HEK293T (cell line): ENCODE measurements around the gene MAN1B1.

Experiments
- CTCF ChIA-PET: fragments of 350-600 bp; formaldehyde crosslinking; extraction: SDS; loops from one replicate; lab custom pipeline; 2021; ENCODE audit warnings: antibody characterized with exemption, inconsistent platforms; lab: Yijun Ruan, JAX
- POLR2A ChIA-PET: fragments of 350-600 bp; formaldehyde crosslinking; extraction: SDS; loops from one replicate; lab custom pipeline; 2020; ENCODE audit warnings: antibody characterized with exemption, inconsistent platforms; lab: Yijun Ruan, JAX
- DNase-seq: peaks from one replicate; pipeline ENCODE4 v3.0.0; 2012; ENCODE audit warnings: mixed read lengths; ENCODE audit errors: extremely low spot score
- ARNT ChIP-seq: fragments of 450-650 bp; IDR thresholded peaks from 2 replicates; pipeline ENCODE4 v1.6.1; 2017; ENCODE audit warnings: mild to moderate bottlenecking
- BHLHE40 ChIP-seq: fragments of 450-650 bp; IDR thresholded peaks from 2 replicates; pipeline ENCODE4 v1.6.1; 2016; ENCODE audit warnings: mild to moderate bottlenecking, moderate library complexity, borderline replicate concordance
- CTBP1 ChIP-seq: fragments of 450-650 bp; IDR thresholded peaks from 2 replicates; pipeline ENCODE4 v1.6.1; 2016; ENCODE audit warnings: borderline replicate concordance
- ELF4 ChIP-seq: fragments of 450-650 bp; IDR thresholded peaks from 2 replicates; pipeline ENCODE4 v1.6.1; 2017; ENCODE audit warnings: antibody characterized with exemption
- FOXA1 ChIP-seq: fragments of 450-650 bp; IDR thresholded peaks from 2 replicates; pipeline ENCODE4 v1.6.1; 2016; ENCODE audit warnings: mild to moderate bottlenecking
- FOXK2 ChIP-seq: fragments of 450-650 bp; IDR thresholded peaks from 2 replicates; pipeline ENCODE4 v1.6.1; 2016; ENCODE audit warnings: mild to moderate bottlenecking
- FOXM1 ChIP-seq: fragments of 450-650 bp; IDR thresholded peaks from 2 replicates; pipeline ENCODE4 v1.6.1; 2017; ENCODE audit warnings: mild to moderate bottlenecking, borderline replicate concordance
- HDGF ChIP-seq: fragments of 450-650 bp; IDR thresholded peaks from 2 replicates; pipeline ENCODE4 v1.6.1; 2017; ENCODE audit warnings: antibody characterized with exemption, borderline replicate concordance
- L3MBTL2 ChIP-seq: fragments of 450-650 bp; conservative IDR thresholded peaks from 2 replicates; pipeline ENCODE4 v1.6.1; 2016; ENCODE audit warnings: mild to moderate bottlenecking
- LEF1 ChIP-seq: fragments of 450-650 bp; IDR thresholded peaks from 2 replicates; pipeline ENCODE4 v1.6.1; 2017; ENCODE audit warnings: mild to moderate bottlenecking, borderline replicate concordance
- NFRKB ChIP-seq: fragments of 450-650 bp; IDR thresholded peaks from 2 replicates; pipeline ENCODE4 v1.6.1; 2016; ENCODE audit warnings: mild to moderate bottlenecking, moderate library complexity
- PKNOX1 ChIP-seq: fragments of 450-650 bp; IDR thresholded peaks from 2 replicates; pipeline ENCODE4 v1.6.1; 2016
- SP1 ChIP-seq: fragments of 450-650 bp; IDR thresholded peaks from 2 replicates; pipeline ENCODE4 v1.6.1; 2017
- SUZ12 ChIP-seq: fragments of 450-650 bp; IDR thresholded peaks from 2 replicates; pipeline ENCODE4 v1.6.1; 2016; ENCODE audit warnings: mild to moderate bottlenecking
- TARDBP ChIP-seq: fragments of 450-650 bp; IDR thresholded peaks from 2 replicates; pipeline ENCODE4 v1.6.1; 2016
- ZNF384 ChIP-seq: fragments of 450-650 bp; IDR thresholded peaks from 2 replicates; pipeline ENCODE4 v1.6.1; 2016

MAN1B1 gene

GRCh38 chr9:137141050-137141810 is 54.4 kb downstream of the MAN1B1 start:
- no peak for DNase-seq
- POLR2A ChIA-PET, result interaction anchor here (5.4 kb wide), 1 partner anchor 11 kb away, joined by 37 read pairs; no protein-coding TSS in a partner anchor
- CTCF ChIA-PET, result no interaction called here
- TF ChIP-seq L3MBTL2, result no peak
- no peak for TF ChIP-seq BHLHE40
- TF ChIP-seq HDGF, result no peak
- no peak for TF ChIP-seq TARDBP
- TF ChIP-seq PKNOX1, result no peak
- no peak for TF ChIP-seq SUZ12
- no peak for TF ChIP-seq FOXA1
- no peak for TF ChIP-seq SP1
- no peak for TF ChIP-seq CTBP1
- TF ChIP-seq FOXM1, result no peak
- TF ChIP-seq ARNT, result no peak
- TF ChIP-seq FOXK2, result no peak
- no peak for TF ChIP-seq ELF4
- TF ChIP-seq LEF1, result no peak
- no peak for TF ChIP-seq NFRKB
- TF ChIP-seq ZNF384, result no peak

GRCh38 chr9:137141976-137142936 is 55.5 kb downstream of the MAN1B1 start:
- DNase-seq, result no peak
- CTCF ChIA-PET, result no interaction called here
- TF ChIP-seq SP1, result no peak
- no peak for TF ChIP-seq HDGF
- TF ChIP-seq FOXK2, result no peak
- no peak for TF ChIP-seq LEF1
- no peak for TF ChIP-seq PKNOX1
- no peak for TF ChIP-seq CTBP1
- no peak for TF ChIP-seq FOXA1
- TF ChIP-seq ARNT, result no peak
- TF ChIP-seq SUZ12, result no peak
- POLR2A ChIA-PET, result interaction anchor here (5.4 kb wide), 1 partner anchor 12 kb away, joined by 37 read pairs; no protein-coding TSS in a partner anchor

GRCh38 chr9:137143459-137143858 is 56.7 kb downstream of the MAN1B1 start:
- no peak for DNase-seq
- POLR2A ChIA-PET, result no interaction called here
- CTCF ChIA-PET, result no interaction called here
- TF ChIP-seq FOXK2 (no peak), NFRKB (no peak), FOXA1 (no peak), SUZ12 (no peak), HDGF (no peak), ARNT (no peak), LEF1 (no peak), PKNOX1 (no peak), ZNF384 (no peak), FOXM1 (no peak), CTBP1 (no peak), BHLHE40 (no peak), L3MBTL2 (no peak), TARDBP (no peak)

GRCh38 chr9:137145731-137146526 is 59.1 kb downstream of the MAN1B1 start:
- ChIA-PET CTCF (no interaction called here), POLR2A (interaction anchor here (2.5 kb wide), 1 partner anchor 16 kb away, joined by 9 read pairs; no protein-coding TSS in a partner anchor)
- no peak for TF ChIP-seq FOXA1
- no peak for TF ChIP-seq HDGF
- no peak for TF ChIP-seq ZNF384
- no peak for TF ChIP-seq LEF1
- no peak for TF ChIP-seq FOXM1
- TF ChIP-seq ELF4, result no peak
- no peak for TF ChIP-seq FOXK2
- no peak for TF ChIP-seq PKNOX1
- TF ChIP-seq ARNT, result no peak
- no peak for TF ChIP-seq SP1
- no peak for TF ChIP-seq BHLHE40
- no peak for TF ChIP-seq NFRKB
- no peak for TF ChIP-seq TARDBP
- TF ChIP-seq SUZ12, result no peak
- no peak for TF ChIP-seq L3MBTL2
- TF ChIP-seq CTBP1, result no peak
- no peak for DNase-seq
